HEK293 (cell line): ENCODE results near the gene KIDINS220.

Source experiments
- CTCF ChIA-PET: fragments of 350-600 bp; formaldehyde crosslinking; extraction: SDS; loops from one replicate; lab custom pipeline; 2021; ENCODE audit warnings: antibody characterized with exemption; lab: Yijun Ruan, JAX
- POLR2A ChIA-PET: fragments of 300-600 bp; formaldehyde crosslinking; extraction: SDS; loops from one replicate; lab custom pipeline; 2020; ENCODE audit warnings: antibody characterized with exemption, inconsistent platforms; lab: Yijun Ruan, JAX
- H3K27ac ChIP-seq: fragments of 200-500 bp; sonication (Bioruptor generic); 2 replicates; pipeline ENCODE4 v1.5.1; 2014; ENCODE audit warnings: low read depth, low read length, control low read depth, inconsistent platforms; ENCODE audit errors: extremely low read depth
- H3K36me3 ChIP-seq, 2 experiments: fragments of 200-500 bp in 1 of 2; sonication (Bioruptor generic) in 1 of 2; 1 replicate in 1 of 2; 2 replicates in 1 of 2; pipeline ENCODE4 v1.5.1; 2014 to 2017; ENCODE audit warnings: inconsistent platforms in 2 of 2, low read length in 2 of 2; ENCODE audit not compliant: control insufficient read depth in 2 of 2, insufficient read depth in 1 of 2
- H3K4me1 ChIP-seq: fragments of 200-500 bp; sonication (Bioruptor generic); 2 replicates; pipeline ENCODE4 v1.5.1; 2014; ENCODE audit warnings: mild to moderate bottlenecking, low read length, inconsistent platforms; ENCODE audit not compliant: control insufficient read depth, insufficient read depth
- H3K4me3 ChIP-seq: 2 replicates; pipeline ENCODE4 v1.5.1; 2011; ENCODE audit warnings: low read depth, mild to moderate bottlenecking, control low read depth, low read length, moderate library complexity
- H3K9me3 ChIP-seq: fragments of 200-500 bp; sonication (Bioruptor generic); 2 replicates; pipeline ENCODE4 v1.5.1; 2014; ENCODE audit warnings: low read depth, low read length, inconsistent platforms; ENCODE audit not compliant: control insufficient read depth, insufficient read depth
- GLIS1 ChIP-seq: fragments of 450-650 bp; formaldehyde crosslinking; IDR thresholded peaks from 2 replicates; pipeline ENCODE4 v1.5.1; 2016; ENCODE audit warnings: missing biosample characterization, missing genetic modification characterization
- KLF16 ChIP-seq: fragments of 450-650 bp; formaldehyde crosslinking; IDR thresholded peaks from 2 replicates; pipeline ENCODE4 v1.5.1; 2017; ENCODE audit warnings: missing biosample characterization, missing genetic modification characterization
- RBAK ChIP-seq: fragments of 450-650 bp; formaldehyde crosslinking; IDR thresholded peaks from 2 replicates; pipeline ENCODE4 v1.5.1; 2016; ENCODE audit warnings: missing biosample characterization, missing genetic modification characterization
- SP7 ChIP-seq: fragments of 450-650 bp; formaldehyde crosslinking; IDR thresholded peaks from 2 replicates; pipeline ENCODE4 v1.5.1; 2016; ENCODE audit warnings: missing biosample characterization, missing genetic modification characterization
- ZBTB17 ChIP-seq: fragments of 450-650 bp; formaldehyde crosslinking; IDR thresholded peaks from 2 replicates; pipeline ENCODE4 v1.5.1; 2016; ENCODE audit warnings: missing biosample characterization, missing genetic modification characterization
- ZFHX2 ChIP-seq: fragments of 450-650 bp; formaldehyde crosslinking; conservative IDR thresholded peaks from 2 replicates; pipeline ENCODE4 v1.5.1; 2016; ENCODE audit warnings: missing biosample characterization, missing genetic modification characterization
- ZFP37 ChIP-seq: fragments of 450-650 bp; formaldehyde crosslinking; IDR thresholded peaks from 2 replicates; pipeline ENCODE4 v1.5.1; 2016; ENCODE audit warnings: missing biosample characterization, missing genetic modification characterization
- ZFP41 ChIP-seq: fragments of 450-650 bp; formaldehyde crosslinking; IDR thresholded peaks from 2 replicates; pipeline ENCODE4 v1.5.1; 2016; ENCODE audit warnings: missing biosample characterization, missing genetic modification characterization, borderline replicate concordance
- ZNF10 ChIP-seq: fragments of 450-650 bp; formaldehyde crosslinking; IDR thresholded peaks from 2 replicates; pipeline ENCODE4 v1.5.1; 2017; ENCODE audit warnings: missing biosample characterization, missing genetic modification characterization
- ZNF133 ChIP-seq: fragments of 450-650 bp; formaldehyde crosslinking; IDR thresholded peaks from 2 replicates; pipeline ENCODE4 v1.5.1; 2016; ENCODE audit warnings: missing biosample characterization, missing genetic modification characterization
- ZNF211 ChIP-seq: fragments of 450-650 bp; formaldehyde crosslinking; IDR thresholded peaks from 2 replicates; pipeline ENCODE4 v1.5.1; 2016; ENCODE audit warnings: low read depth, missing biosample characterization, missing genetic modification characterization
- ZNF292 ChIP-seq: fragments of 450-650 bp; formaldehyde crosslinking; IDR thresholded peaks from 2 replicates; pipeline ENCODE4 v1.5.1; 2016; ENCODE audit warnings: low read depth, missing biosample characterization, missing genetic modification characterization, borderline replicate concordance
- ZNF37A ChIP-seq: fragments of 450-650 bp; IDR thresholded peaks from 2 replicates; pipeline ENCODE4 v1.5.1; 2018; ENCODE audit warnings: missing biosample characterization, missing genetic modification characterization
- ZNF501 ChIP-seq: fragments of 450-650 bp; formaldehyde crosslinking; IDR thresholded peaks from 2 replicates; pipeline ENCODE4 v1.5.1; 2016; ENCODE audit warnings: missing biosample characterization, missing genetic modification characterization
- ZNF521 ChIP-seq: fragments of 450-650 bp; formaldehyde crosslinking; IDR thresholded peaks from 2 replicates; pipeline ENCODE4 v1.5.1; 2017; ENCODE audit warnings: missing biosample characterization, mild to moderate bottlenecking, missing genetic modification characterization
- ZNF544 ChIP-seq: fragments of 450-650 bp; formaldehyde crosslinking; IDR thresholded peaks from 2 replicates; pipeline ENCODE4 v1.5.0; 2017; ENCODE audit warnings: missing biosample characterization, missing genetic modification characterization
- ZNF624 ChIP-seq: fragments of 450-650 bp; formaldehyde crosslinking; IDR thresholded peaks from 2 replicates; pipeline ENCODE4 v1.5.1; 2017; ENCODE audit warnings: missing biosample characterization, missing genetic modification characterization
- ZNF629 ChIP-seq: fragments of 450-650 bp; formaldehyde crosslinking; IDR thresholded peaks from 2 replicates; pipeline ENCODE4 v1.5.1; 2017; ENCODE audit warnings: missing biosample characterization, missing genetic modification characterization
- ZNF677 ChIP-seq: fragments of 450-650 bp; IDR thresholded peaks from 2 replicates; pipeline ENCODE4 v1.5.0; 2018; ENCODE audit warnings: missing biosample characterization, mild to moderate bottlenecking, missing genetic modification characterization, moderate library complexity
- ZNF747 ChIP-seq: fragments of 450-650 bp; formaldehyde crosslinking; IDR thresholded peaks from 2 replicates; pipeline ENCODE4 v1.5.1; 2016; ENCODE audit warnings: missing biosample characterization, missing genetic modification characterization
- TF ChIP-seq, protein P1 (sequence below): fragments of 450-650 bp; formaldehyde crosslinking; IDR thresholded peaks from 2 replicates; pipeline ENCODE4 v1.5.1; 2017; ENCODE audit warnings: missing biosample characterization, missing genetic modification characterization
- TF ChIP-seq, protein P2 (sequence below): fragments of 450-650 bp; formaldehyde crosslinking; IDR thresholded peaks from 2 replicates; pipeline ENCODE4; 2016; ENCODE audit warnings: missing biosample characterization, missing genetic modification characterization
- TF ChIP-seq, protein P3 (sequence below): fragments of 450-650 bp; formaldehyde crosslinking; IDR thresholded peaks from 2 replicates; pipeline ENCODE4 v1.5.1; 2016; ENCODE audit warnings: missing biosample characterization, missing genetic modification characterization, low read depth
- TF ChIP-seq, protein P4 (sequence below): sonication (generic); formaldehyde crosslinking; IDR thresholded peaks from 2 replicates; pipeline ENCODE4 v1.8.1; 2022; ENCODE audit warnings: mild to moderate bottlenecking, moderate library complexity, missing genetic modification reagents

KIDINS220 gene

DNA sequence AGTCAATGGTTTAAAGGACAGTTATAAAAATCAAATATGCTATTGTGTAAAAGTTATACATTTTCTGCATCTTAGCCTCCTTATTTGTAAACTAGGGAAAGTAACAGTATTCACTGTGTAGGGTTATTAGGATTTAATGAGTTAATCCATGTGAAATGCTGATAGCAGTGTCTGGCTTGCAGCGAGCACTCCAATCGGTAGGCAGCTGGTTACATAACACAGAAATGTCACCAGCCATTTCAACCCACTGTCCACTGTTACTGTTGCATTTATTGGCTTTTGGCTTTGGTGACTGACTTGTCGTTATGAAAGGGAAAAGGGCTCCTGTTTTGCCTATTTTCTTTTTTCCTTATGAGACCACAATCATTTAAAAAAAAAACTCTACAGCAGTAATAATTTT is 116.7 kb downstream of the KIDINS220 start (continued):
- TF ChIP-seq, protein P1, sequence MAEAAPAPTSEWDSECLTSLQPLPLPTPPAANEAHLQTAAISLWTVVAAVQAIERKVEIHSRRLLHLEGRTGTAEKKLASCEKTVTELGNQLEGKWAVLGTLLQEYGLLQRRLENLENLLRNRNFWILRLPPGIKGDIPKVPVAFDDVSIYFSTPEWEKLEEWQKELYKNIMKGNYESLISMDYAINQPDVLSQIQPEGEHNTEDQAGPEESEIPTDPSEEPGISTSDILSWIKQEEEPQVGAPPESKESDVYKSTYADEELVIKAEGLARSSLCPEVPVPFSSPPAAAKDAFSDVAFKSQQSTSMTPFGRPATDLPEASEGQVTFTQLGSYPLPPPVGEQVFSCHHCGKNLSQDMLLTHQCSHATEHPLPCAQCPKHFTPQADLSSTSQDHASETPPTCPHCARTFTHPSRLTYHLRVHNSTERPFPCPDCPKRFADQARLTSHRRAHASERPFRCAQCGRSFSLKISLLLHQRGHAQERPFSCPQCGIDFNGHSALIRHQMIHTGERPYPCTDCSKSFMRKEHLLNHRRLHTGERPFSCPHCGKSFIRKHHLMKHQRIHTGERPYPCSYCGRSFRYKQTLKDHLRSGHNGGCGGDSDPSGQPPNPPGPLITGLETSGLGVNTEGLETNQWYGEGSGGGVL = no peak
- no peak for TF ChIP-seq ZNF292 (tag by site-specific recombination)
- TF ChIP-seq, all 188 proteins: peak for 0

DNA sequence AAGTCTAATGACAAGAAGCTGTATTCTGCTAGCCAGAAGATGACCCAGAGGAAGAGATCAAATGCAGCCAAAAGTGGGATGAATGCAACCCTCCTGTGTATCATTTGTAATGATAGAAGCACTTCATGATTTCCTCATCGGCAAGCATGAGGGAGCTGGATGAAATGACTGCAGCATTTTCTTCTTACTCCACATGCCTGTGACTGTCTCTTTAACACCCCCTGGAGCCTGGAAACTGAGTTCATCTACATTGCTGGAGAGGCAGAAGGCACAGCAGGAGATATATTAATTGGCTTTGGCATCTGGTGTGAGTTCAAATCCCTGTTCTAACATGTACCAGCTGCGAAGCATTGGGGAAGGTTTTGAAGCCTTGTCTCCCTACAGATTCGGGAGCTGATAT is 117.9 kb downstream of the KIDINS220 start:
- Histone ChIP-seq H3K4me3 (no peak overlapping the region), H3K36me3 (no peaks in the 10 kb centered on the region), H3K27ac (no peak overlapping the region), H3K9me3 (no peaks in the 10 kb centered on the region), H3K4me1 (no peaks in the 10 kb centered on the region)
- ChIA-PET POLR2A (no interaction called here), CTCF (no interaction called here)
- TF ChIP-seq ZNF211 = no peak
- TF ChIP-seq GLIS1 (tag by site-specific recombination) = peak; percentile 75

DNA sequence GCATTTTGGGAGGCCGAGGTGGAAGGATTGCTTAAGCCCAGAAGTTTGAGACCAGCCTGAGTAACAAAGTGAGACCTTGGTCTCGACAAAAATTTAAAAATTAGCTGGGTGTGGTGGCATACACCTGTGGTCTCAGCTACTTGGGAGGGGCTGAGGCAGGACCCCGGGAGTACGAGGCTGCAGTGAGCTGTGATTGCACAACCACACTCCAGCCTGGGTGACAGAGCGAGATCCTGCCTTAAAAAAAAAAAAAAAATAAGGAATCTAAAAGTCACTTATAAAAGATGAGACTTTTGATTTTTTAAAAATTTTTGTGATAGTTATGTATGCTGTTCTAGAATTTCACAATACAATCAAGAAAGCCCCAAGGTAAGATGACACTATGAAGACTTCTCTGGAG is 122.4 kb downstream of the KIDINS220 start:
- ChIA-PET CTCF (interaction anchor here (0.6 kb wide), 1 partner anchor 10 kb away, joined by 3 read pairs; no protein-coding TSS in a partner anchor), POLR2A (interaction anchor here (0.7 kb wide), 1 partner anchor 33 kb away, joined by 3 read pairs; the partner anchor contains the start of gene ID2)
- TF ChIP-seq, protein P1 = no peak
- TF ChIP-seq ZNF747 (tag by site-specific recombination) (no peak), ZNF37A (no peak)
- no peaks in the 10 kb centered on the region for H3K4me1 ChIP-seq
- H3K27ac ChIP-seq = no peak overlapping the region
- H3K36me3 ChIP-seq = no peaks in the 10 kb centered on the region
- H3K9me3 ChIP-seq = no peaks in the 10 kb centered on the region
- H3K4me3 ChIP-seq = no peak overlapping the region

DNA sequence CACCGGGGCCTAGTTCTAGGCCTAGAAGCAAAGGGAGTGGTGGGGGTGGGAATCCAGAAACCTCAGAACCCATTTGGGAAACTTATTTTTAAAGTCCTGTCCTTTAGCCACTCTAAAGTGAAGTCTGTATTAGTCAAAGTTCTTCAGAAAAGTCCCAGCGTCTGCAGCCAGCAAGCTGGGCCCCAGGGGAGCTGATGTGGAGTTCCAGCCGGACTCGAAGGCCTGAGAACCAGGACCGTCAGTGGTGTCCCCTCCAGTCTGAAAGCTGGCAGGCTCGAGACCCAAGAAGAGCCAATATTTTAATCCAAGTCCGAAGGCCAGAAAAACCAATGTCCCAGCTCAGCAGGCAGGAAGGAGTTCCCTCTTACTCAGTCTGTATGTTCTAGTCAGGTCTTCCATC is 123.1 kb downstream of the KIDINS220 start:
- no peaks in the 10 kb centered on the region for H3K4me1 ChIP-seq
- H3K36me3 ChIP-seq = no peaks in the 10 kb centered on the region
- ChIA-PET POLR2A (no interaction called here), CTCF (interaction anchor here (0.9 kb wide), 1 partner anchor 23 kb away, joined by 3 read pairs; no protein-coding TSS in a partner anchor)
- H3K27ac ChIP-seq = no peak overlapping the region
- H3K9me3 ChIP-seq = no peaks in the 10 kb centered on the region
- no peak overlapping the region for H3K4me3 ChIP-seq
- TF ChIP-seq, protein P2, sequence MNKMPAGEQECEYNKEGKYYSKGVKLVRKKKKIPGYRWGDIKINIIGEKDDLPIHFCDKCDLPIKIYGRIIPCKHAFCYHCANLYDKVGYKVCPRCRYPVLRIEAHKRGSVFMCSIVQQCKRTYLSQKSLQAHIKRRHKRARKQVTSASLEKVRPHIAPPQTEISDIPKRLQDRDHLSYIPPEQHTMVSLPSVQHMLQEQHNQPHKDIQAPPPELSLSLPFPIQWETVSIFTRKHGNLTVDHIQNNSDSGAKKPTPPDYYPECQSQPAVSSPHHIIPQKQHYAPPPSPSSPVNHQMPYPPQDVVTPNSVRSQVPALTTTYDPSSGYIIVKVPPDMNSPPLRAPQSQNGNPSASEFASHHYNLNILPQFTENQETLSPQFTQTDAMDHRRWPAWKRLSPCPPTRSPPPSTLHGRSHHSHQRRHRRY = no peak
- no peak for TF ChIP-seq ZFP37 (tag by site-specific recombination)
- no peak for TF ChIP-seq ZNF629 (tag by site-specific recombination)
- no peak for TF ChIP-seq ZNF292 (tag by site-specific recombination)
- TF ChIP-seq ZNF501 = no peak
- TF ChIP-seq, protein P3, sequence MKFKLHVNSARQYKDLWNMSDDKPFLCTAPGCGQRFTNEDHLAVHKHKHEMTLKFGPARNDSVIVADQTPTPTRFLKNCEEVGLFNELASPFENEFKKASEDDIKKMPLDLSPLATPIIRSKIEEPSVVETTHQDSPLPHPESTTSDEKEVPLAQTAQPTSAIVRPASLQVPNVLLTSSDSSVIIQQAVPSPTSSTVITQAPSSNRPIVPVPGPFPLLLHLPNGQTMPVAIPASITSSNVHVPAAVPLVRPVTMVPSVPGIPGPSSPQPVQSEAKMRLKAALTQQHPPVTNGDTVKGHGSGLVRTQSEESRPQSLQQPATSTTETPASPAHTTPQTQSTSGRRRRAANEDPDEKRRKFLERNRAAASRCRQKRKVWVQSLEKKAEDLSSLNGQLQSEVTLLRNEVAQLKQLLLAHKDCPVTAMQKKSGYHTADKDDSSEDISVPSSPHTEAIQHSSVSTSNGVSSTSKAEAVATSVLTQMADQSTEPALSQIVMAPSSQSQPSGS (tag by site-specific recombination) = no peak
- TF ChIP-seq RBAK = no peak
- no peak for TF ChIP-seq ZFHX2 (tag by site-specific recombination)
- no peak for TF ChIP-seq ZNF544 (tag by site-specific recombination)
- no peak for TF ChIP-seq ZNF10 (tag by site-specific recombination)
- TF ChIP-seq ZNF624 (tag by site-specific recombination) = no peak
- no peak for TF ChIP-seq ZBTB17
- no peak for TF ChIP-seq SP7
- TF ChIP-seq ZNF677 (tag by site-specific recombination) = no peak
- TF ChIP-seq ZNF133 (tag by site-specific recombination) = no peak
- TF ChIP-seq ZNF521 (tag by site-specific recombination) = no peak
- TF ChIP-seq, protein P4, sequence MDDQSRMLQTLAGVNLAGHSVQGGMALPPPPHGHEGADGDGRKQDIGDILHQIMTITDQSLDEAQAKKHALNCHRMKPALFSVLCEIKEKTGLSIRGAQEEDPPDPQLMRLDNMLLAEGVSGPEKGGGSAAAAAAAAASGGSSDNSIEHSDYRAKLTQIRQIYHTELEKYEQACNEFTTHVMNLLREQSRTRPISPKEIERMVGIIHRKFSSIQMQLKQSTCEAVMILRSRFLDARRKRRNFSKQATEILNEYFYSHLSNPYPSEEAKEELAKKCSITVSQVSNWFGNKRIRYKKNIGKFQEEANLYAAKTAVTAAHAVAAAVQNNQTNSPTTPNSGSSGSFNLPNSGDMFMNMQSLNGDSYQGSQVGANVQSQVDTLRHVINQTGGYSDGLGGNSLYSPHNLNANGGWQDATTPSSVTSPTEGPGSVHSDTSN (CRISPR knock-in tag) = no peak
- TF ChIP-seq KLF16 (tag by site-specific recombination) = no peak
- no peak for TF ChIP-seq ZFP41 (tag by site-specific recombination)
